K562 (cell line): Measurements from ENCODE around the gene CFD. TPM values are rescaled to one million over a fixed set of nuclear protein-coding genes. Genes with fewer than 3 reads are reported as not detected.

Experiments used
- BCL6 ChIP-seq: fragments of 250-450 bp; sonication (Bioruptor Pico); IDR thresholded peaks from 2 replicates; pipeline ENCODE4 v1.4.0; 2020
- CREB1 ChIP-seq, 2 experiments: sonication (generic) in 1 of 2; formaldehyde crosslinking in 1 of 2; IDR thresholded peaks; 2 replicates each; pipeline versions ENCODE4 v1.6.1 to v1.8.0; 2012 to 2022; ENCODE audit warnings: inconsistent platforms in 1 of 2, mild to moderate bottlenecking in 1 of 2, missing genetic modification reagents in 1 of 2, moderate library complexity in 1 of 2
- HDGF ChIP-seq: fragments of 450-650 bp; IDR thresholded peaks from 2 replicates; pipeline ENCODE4 v1.6.1; 2016
- MTA2 ChIP-seq: fragments of 450-650 bp; IDR thresholded peaks from 2 replicates; pipeline ENCODE4 v1.6.1; 2016; ENCODE audit warnings: low read depth
- NCOA4 ChIP-seq: fragments of 450-650 bp; IDR thresholded peaks from 2 replicates; pipeline ENCODE4 v1.6.1; 2018; ENCODE audit warnings: mild to moderate bottlenecking; ENCODE audit not compliant: partially characterized antibody
- SIX5 ChIP-seq, 2 experiments: IDR thresholded peaks; 2 replicates each; pipeline ENCODE4 v1.6.1; 2011; ENCODE audit warnings: low read length in 2 of 2, borderline replicate concordance in 1 of 2, low read depth in 1 of 2, mild to moderate bottlenecking in 1 of 2, moderate library complexity in 1 of 2; ENCODE audit not compliant: insufficient read depth in 1 of 2
- SP1 ChIP-seq: sonication (generic); formaldehyde crosslinking; IDR thresholded peaks from 2 replicates; pipeline ENCODE4 v1.8.1; 2022; ENCODE audit warnings: mild to moderate bottlenecking, missing genetic modification reagents
- TGIF2 ChIP-seq: sonication (generic); formaldehyde crosslinking; IDR thresholded peaks from 2 replicates; pipeline ENCODE4 v1.8.1; 2022; ENCODE audit warnings: mild to moderate bottlenecking, missing genetic modification reagents, moderate library complexity
- ZNF589 ChIP-seq: fragments of 200-800 bp; sonication (Bioruptor generic); IDR thresholded peaks from 2 replicates; pipeline ENCODE4 v1.6.1; 2016; ENCODE audit warnings: low read depth, missing genetic modification characterization, missing compliant biosample characterization
- polyA plus RNA-seq, 8 experiments: library from polyadenylated mRNA; depleted of rRNA in 4 of 8; stranded (reverse) in 5 of 8; unstranded in 3 of 8; fragments of >200 nt; fragmentation: Nextera tagmentation in 2 of 8; fragmentation: Illumina TruSeq in 1 of 8; extraction: Ambion mirVana in 2 of 8; extraction: Trizol in 1 of 8; gene quantifications; 2 replicates each; pipeline versions ENCODE4 v1.2.1 to v1.2.3, GENCODE V29; 2011 to 2014; ENCODE audit warnings: inconsistent platforms in 1 of 8, missing spikeins in 1 of 8
- total RNA-seq, 7 experiments: library from RNA; depleted of rRNA in 6 of 7; stranded (reverse); fragments of >200 nt in 6 of 7; fragmentation: Illumina TruSeq in 2 of 7; extraction: Trizol in 2 of 7; gene quantifications; 2 replicates each; pipeline versions ENCODE4 v1.2.1 to v1.2.3, GENCODE V29; 2011 to 2021; ENCODE audit warnings: low replicate concordance in 1 of 7
- TF ChIP-seq, protein P1 (sequence below), 3 experiments: IDR thresholded peaks in 2 of 3; conservative IDR thresholded peaks in 1 of 3; 2 replicates each; pipeline ENCODE4 v1.5.1; 2011 to 2012; ENCODE audit warnings: low read length in 3 of 3, mild to moderate bottlenecking in 3 of 3, control low read depth in 2 of 3, improper control_type of control experiment in 1 of 3, inconsistent platforms in 1 of 3, low read depth in 1 of 3, mixed read lengths in 1 of 3, moderate library complexity in 1 of 3; ENCODE audit not compliant: insufficient read depth in 2 of 3
- TF ChIP-seq, protein P2 (sequence below): fragments of 450-650 bp; formaldehyde crosslinking; IDR thresholded peaks from 2 replicates; pipeline ENCODE4 v1.4.0; 2020; ENCODE audit warnings: mild to moderate bottlenecking, moderate library complexity
- TF ChIP-seq, protein P3 (sequence below): sonication (generic); formaldehyde crosslinking; IDR thresholded peaks from 2 replicates; pipeline ENCODE4 v1.8.0; 2022; ENCODE audit warnings: mild to moderate bottlenecking, missing genetic modification reagents, borderline replicate concordance
- TF ChIP-seq, protein P4 (sequence below): sonication (generic); formaldehyde crosslinking; IDR thresholded peaks from 2 replicates; pipeline ENCODE4 v1.8.0; 2023; ENCODE audit warnings: missing genetic modification reagents, mild to moderate bottlenecking, borderline replicate concordance
- TF ChIP-seq, protein P5 (sequence below): sonication (generic); formaldehyde crosslinking; IDR thresholded peaks from 2 replicates; pipeline ENCODE4 v1.8.0; 2022; ENCODE audit warnings: mild to moderate bottlenecking, missing genetic modification reagents

Gene CFD
- total and polyA plus RNA-seq, 9 of the 15 experiments (the other 6 are each of a cell fraction or from before 2014, with no cell fraction given), result 0.52 to 59.4 (median 7.6) TPM

DNA sequence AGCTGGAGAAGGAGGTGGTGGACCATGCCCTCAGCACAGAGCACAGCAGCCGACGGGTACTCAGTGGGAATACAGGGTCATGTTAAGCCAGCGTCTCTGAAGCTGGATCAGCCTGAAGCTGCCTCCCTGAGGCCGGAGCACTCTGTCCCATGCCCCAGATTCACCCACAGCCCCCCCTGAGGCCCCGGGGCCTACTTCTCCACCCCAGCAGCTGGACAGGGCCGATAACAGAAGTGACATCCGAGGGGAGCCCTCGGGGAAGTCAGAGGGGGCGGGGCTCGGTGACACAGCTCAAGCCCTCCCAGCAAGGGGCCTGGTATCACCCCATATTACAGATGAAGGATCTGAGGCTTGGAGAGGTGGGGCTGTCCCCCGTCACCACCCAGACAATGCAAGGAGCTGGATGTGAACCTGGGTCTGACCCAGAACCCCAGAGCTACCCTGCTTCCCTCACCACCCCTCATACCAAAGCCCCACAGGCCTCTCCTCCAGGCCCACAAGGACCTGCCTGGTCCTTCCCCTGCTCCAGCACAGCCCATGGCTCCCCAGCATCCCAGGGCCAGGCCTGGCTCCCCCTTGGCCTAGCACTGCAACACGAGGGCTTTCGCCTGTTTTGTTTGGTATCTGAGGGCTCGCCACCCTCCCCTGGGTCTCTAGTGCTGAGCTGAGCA lies 47.9 kb downstream of the CFD start (continued):
- TF ChIP-seq, protein P1, sequence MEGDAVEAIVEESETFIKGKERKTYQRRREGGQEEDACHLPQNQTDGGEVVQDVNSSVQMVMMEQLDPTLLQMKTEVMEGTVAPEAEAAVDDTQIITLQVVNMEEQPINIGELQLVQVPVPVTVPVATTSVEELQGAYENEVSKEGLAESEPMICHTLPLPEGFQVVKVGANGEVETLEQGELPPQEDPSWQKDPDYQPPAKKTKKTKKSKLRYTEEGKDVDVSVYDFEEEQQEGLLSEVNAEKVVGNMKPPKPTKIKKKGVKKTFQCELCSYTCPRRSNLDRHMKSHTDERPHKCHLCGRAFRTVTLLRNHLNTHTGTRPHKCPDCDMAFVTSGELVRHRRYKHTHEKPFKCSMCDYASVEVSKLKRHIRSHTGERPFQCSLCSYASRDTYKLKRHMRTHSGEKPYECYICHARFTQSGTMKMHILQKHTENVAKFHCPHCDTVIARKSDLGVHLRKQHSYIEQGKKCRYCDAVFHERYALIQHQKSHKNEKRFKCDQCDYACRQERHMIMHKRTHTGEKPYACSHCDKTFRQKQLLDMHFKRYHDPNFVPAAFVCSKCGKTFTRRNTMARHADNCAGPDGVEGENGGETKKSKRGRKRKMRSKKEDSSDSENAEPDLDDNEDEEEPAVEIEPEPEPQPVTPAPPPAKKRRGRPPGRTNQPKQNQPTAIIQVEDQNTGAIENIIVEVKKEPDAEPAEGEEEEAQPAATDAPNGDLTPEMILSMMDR (IDR thresholded peaks at IDR 0.05 in 2 of 3, conservative IDR thresholded peaks at IDR 0.05 in 1 of 3; ENCODE audit: insufficient read depth in 2 of 3, low read depth in 1 of 3, low read length in 3 of 3), result peak in 2 of 3 experiments; percentile 14 to 32; a peak in 3 of 6 replicates
- TF ChIP-seq ZNF589 (CRISPR knock-in tag), result no peak
- TF ChIP-seq, protein P2, sequence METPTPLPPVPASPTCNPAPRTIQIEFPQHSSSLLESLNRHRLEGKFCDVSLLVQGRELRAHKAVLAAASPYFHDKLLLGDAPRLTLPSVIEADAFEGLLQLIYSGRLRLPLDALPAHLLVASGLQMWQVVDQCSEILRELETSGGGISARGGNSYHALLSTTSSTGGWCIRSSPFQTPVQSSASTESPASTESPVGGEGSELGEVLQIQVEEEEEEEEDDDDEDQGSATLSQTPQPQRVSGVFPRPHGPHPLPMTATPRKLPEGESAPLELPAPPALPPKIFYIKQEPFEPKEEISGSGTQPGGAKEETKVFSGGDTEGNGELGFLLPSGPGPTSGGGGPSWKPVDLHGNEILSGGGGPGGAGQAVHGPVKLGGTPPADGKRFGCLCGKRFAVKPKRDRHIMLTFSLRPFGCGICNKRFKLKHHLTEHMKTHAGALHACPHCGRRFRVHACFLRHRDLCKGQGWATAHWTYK (CRISPR knock-in tag), result no peak
- TF ChIP-seq HDGF, result peak; percentile 71
- no peak for TF ChIP-seq NCOA4
- TF ChIP-seq, protein P3, sequence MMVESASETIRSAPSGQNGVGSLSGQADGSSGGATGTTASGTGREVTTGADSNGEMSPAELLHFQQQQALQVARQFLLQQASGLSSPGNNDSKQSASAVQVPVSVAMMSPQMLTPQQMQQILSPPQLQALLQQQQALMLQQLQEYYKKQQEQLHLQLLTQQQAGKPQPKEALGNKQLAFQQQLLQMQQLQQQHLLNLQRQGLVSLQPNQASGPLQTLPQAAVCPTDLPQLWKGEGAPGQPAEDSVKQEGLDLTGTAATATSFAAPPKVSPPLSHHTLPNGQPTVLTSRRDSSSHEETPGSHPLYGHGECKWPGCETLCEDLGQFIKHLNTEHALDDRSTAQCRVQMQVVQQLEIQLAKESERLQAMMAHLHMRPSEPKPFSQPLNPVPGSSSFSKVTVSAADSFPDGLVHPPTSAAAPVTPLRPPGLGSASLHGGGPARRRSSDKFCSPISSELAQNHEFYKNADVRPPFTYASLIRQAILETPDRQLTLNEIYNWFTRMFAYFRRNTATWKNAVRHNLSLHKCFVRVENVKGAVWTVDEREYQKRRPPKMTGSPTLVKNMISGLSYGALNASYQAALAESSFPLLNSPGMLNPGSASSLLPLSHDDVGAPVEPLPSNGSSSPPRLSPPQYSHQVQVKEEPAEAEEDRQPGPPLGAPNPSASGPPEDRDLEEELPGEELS (CRISPR knock-in tag), result no peak
- TF ChIP-seq, protein P4, sequence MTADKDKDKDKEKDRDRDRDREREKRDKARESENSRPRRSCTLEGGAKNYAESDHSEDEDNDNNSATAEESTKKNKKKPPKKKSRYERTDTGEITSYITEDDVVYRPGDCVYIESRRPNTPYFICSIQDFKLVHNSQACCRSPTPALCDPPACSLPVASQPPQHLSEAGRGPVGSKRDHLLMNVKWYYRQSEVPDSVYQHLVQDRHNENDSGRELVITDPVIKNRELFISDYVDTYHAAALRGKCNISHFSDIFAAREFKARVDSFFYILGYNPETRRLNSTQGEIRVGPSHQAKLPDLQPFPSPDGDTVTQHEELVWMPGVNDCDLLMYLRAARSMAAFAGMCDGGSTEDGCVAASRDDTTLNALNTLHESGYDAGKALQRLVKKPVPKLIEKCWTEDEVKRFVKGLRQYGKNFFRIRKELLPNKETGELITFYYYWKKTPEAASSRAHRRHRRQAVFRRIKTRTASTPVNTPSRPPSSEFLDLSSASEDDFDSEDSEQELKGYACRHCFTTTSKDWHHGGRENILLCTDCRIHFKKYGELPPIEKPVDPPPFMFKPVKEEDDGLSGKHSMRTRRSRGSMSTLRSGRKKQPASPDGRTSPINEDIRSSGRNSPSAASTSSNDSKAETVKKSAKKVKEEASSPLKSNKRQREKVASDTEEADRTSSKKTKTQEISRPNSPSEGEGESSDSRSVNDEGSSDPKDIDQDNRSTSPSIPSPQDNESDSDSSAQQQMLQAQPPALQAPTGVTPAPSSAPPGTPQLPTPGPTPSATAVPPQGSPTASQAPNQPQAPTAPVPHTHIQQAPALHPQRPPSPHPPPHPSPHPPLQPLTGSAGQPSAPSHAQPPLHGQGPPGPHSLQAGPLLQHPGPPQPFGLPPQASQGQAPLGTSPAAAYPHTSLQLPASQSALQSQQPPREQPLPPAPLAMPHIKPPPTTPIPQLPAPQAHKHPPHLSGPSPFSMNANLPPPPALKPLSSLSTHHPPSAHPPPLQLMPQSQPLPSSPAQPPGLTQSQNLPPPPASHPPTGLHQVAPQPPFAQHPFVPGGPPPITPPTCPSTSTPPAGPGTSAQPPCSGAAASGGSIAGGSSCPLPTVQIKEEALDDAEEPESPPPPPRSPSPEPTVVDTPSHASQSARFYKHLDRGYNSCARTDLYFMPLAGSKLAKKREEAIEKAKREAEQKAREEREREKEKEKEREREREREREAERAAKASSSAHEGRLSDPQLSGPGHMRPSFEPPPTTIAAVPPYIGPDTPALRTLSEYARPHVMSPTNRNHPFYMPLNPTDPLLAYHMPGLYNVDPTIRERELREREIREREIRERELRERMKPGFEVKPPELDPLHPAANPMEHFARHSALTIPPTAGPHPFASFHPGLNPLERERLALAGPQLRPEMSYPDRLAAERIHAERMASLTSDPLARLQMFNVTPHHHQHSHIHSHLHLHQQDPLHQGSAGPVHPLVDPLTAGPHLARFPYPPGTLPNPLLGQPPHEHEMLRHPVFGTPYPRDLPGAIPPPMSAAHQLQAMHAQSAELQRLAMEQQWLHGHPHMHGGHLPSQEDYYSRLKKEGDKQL, result no peak
- peak; percentile 95 for TF ChIP-seq MTA2
- peak; percentile 91 for TF ChIP-seq SP1 (CRISPR knock-in tag)
- TF ChIP-seq CREB1 (IDR thresholded peaks at IDR 0.05), result peak; percentile 73
- TF ChIP-seq CREB1 (CRISPR knock-in tag; IDR thresholded peaks at IDR 0.05), result no peak; the same call in 1 of the 2 replicates
- no peak for TF ChIP-seq BCL6 (CRISPR knock-in tag)
- TF ChIP-seq, protein P5, sequence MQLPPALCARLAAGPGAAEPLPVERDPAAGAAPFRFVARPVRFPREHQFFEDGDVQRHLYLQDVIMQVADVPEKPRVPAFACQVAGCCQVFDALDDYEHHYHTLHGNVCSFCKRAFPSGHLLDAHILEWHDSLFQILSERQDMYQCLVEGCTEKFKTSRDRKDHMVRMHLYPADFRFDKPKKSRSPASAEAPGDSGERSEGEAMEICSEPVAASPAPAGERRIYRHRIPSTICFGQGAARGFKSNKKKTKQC (CRISPR knock-in tag), result no peak; the same call in 1 of the 2 replicates
- no peak for TF ChIP-seq SIX5 (IDR thresholded peaks at IDR 0.05; ENCODE audit: borderline replicate concordance in 1 of 2, insufficient read depth in 1 of 2, low read depth in 1 of 2, low read length in 2 of 2)
- TF ChIP-seq TGIF2 (CRISPR knock-in tag), result no peak
